Limb (tissue), 2 donors: ENCODE measurements around the gene COQ2.
"Not testable (repeated sequence)": the region's sequence is repeated elsewhere in the genome, so short reads cannot be mapped to it uniquely, and the experiment has no call there.

Experiments used
- DNase-seq, 2 donors: peaks; one replicate each; pipeline ENCODE4 v3.0.0-alpha.2; 2016; ENCODE audit errors: extremely low spot score in 2 of 2

Gene COQ2

GRCh38 chr4:83248486-83248885 is 36.1 kb downstream of the COQ2 start:
- no peak for DNase-seq

GRCh38 chr4:83247415-83248357 is 36.9 kb downstream of the COQ2 start:
- DNase-seq, result no peak

GRCh38 chr4:83241132-83241531 is 43.5 kb downstream of the COQ2 start:
- no peak for DNase-seq

- DNase-seq, result no peak
Observed at GRCh38 chr4:83240379-83240875, 44.2 kb downstream of the COQ2 start.

GRCh38 chr4:83238393-83239248 is 46.0 kb downstream of the COQ2 start:
- no peak for DNase-seq

- no peak for DNase-seq
Observed at GRCh38 chr4:83237591-83237990, 47.0 kb downstream of the COQ2 start.

GRCh38 chr4:83235645-83236133 is 48.9 kb downstream of the COQ2 start:
- DNase-seq, result not testable (repeated sequence)

GRCh38 chr4:83234902-83235644 is 49.5 kb downstream of the COQ2 start:
- DNase-seq, result no peak

GRCh38 chr4:83234387-83234786 is 50.2 kb downstream of the COQ2 start:
- not testable (repeated sequence) for DNase-seq

- DNase-seq, result no peak
Observed at GRCh38 chr4:83232082-83232481, 52.5 kb downstream of the COQ2 start.

- DNase-seq, result no peak
Observed at GRCh38 chr4:83231620-83232076, 53.0 kb downstream of the COQ2 start.

GRCh38 chr4:83230928-83231327 is 53.7 kb downstream of the COQ2 start:
- DNase-seq, result no peak

- DNase-seq, result no peak
Observed at GRCh38 chr4:83229791-83230190, 54.8 kb downstream of the COQ2 start.

- DNase-seq, result no peak
Observed at GRCh38 chr4:83228231-83228630, 56.4 kb downstream of the COQ2 start.

GRCh38 chr4:83224502-83225197 is 59.9 kb downstream of the COQ2 start:
- DNase-seq, result no peak

GRCh38 chr4:83223781-83224180 is 60.8 kb downstream of the COQ2 start:
- no peak for DNase-seq

- DNase-seq, result no peak
Observed at GRCh38 chr4:83221897-83222441, 62.6 kb downstream of the COQ2 start.

- DNase-seq, result no peak
Observed at GRCh38 chr4:83219344-83220331, 65.0 kb downstream of the COQ2 start.
